IMR-90 (cell line): ENCODE measurements around the gene TAGLN2. TPM values are rescaled to one million over a fixed set of nuclear protein-coding genes. Genes with fewer than 3 reads are reported as not detected.

ENCODE experiments used
- ATAC-seq: fragments of 200-7000 bp; cut with Tn5 transposase; 2 replicates; pipeline ENCODE4 v1.9.1; 2020; ENCODE audit warnings: low read depth, mild to moderate bottlenecking, moderate library complexity
- BruUV-seq: library from RNA; stranded (reverse); fragments of 400-500 nt; replicated peaks from 2 replicates; lab custom pipeline; 2021; lab: Mats Ljungman, UMichigan
- CTCF ChIA-PET: fragments of 300-600 bp; formaldehyde crosslinking; extraction: SDS; loops from one replicate; lab custom pipeline; 2021; ENCODE audit warnings: antibody characterized with exemption; lab: Yijun Ruan, JAX
- POLR2A ChIA-PET: fragments of 300-600 bp; sonication (Branson Sonifier 250); formaldehyde crosslinking; loops from one replicate; lab custom pipeline; 2022; ENCODE audit warnings: antibody characterized with exemption; ENCODE audit not compliant: unreplicated experiment; lab: Charles Lee
- DNase-seq: peaks from one replicate; pipeline ENCODE4 v3.0.0; 2013
- H2AFZ ChIP-seq: replicated peaks from 2 replicates; pipeline ENCODE3; 2013; ENCODE audit warnings: low read length, mild to moderate bottlenecking; ENCODE audit not compliant: poor library complexity
- H2AK5ac ChIP-seq: 2 replicates; pipeline ENCODE4 v1.6.1; 2013; ENCODE audit warnings: low read depth, low read length, inconsistent platforms
- H2AK9ac ChIP-seq: replicated peaks from 2 replicates; pipeline ENCODE3; 2013; ENCODE audit warnings: mild to moderate bottlenecking, low read depth, low read length, moderate library complexity; ENCODE audit not compliant: poor library complexity
- H2BK120ac ChIP-seq: 2 replicates; pipeline ENCODE4 v1.6.1; 2013; ENCODE audit warnings: low read depth, low read length, inconsistent platforms
- H2BK15ac ChIP-seq: 3 replicates; pipeline ENCODE4 v1.6.1; 2013; ENCODE audit warnings: low read depth, low read length, inconsistent platforms
- H2BK20ac ChIP-seq: 2 replicates; pipeline ENCODE4 v1.6.1; 2013; ENCODE audit warnings: low read depth, mild to moderate bottlenecking, inconsistent platforms, low read length, moderate library complexity
- H2BK5ac ChIP-seq: 2 replicates; pipeline ENCODE4 v1.6.1; 2013; ENCODE audit warnings: mild to moderate bottlenecking, low read depth, low read length, inconsistent platforms; ENCODE audit not compliant: poor library complexity, severe bottlenecking
- H3K14ac ChIP-seq: replicated peaks from 2 replicates; pipeline ENCODE4 v1.6.1; 2013; ENCODE audit warnings: low read depth, low read length, inconsistent platforms
- H3K18ac ChIP-seq: 2 replicates; pipeline ENCODE4 v1.6.1; 2013; ENCODE audit warnings: low read depth, low read length, control low read depth
- H3K23ac ChIP-seq: 2 replicates; pipeline ENCODE4 v1.6.1; 2013; ENCODE audit warnings: low read depth, low read length, inconsistent platforms
- H3K27ac ChIP-seq: 2 replicates; pipeline ENCODE4 v1.5.1; 2013; ENCODE audit warnings: mild to moderate bottlenecking, control low read depth, low read length; ENCODE audit not compliant: insufficient read depth
- H3K27me3 ChIP-seq: 2 replicates; pipeline ENCODE4 v1.6.1; 2013; ENCODE audit warnings: low read length; ENCODE audit not compliant: control insufficient read depth, insufficient read depth
- H3K36me3 ChIP-seq: 2 replicates; pipeline ENCODE4 v1.6.1; 2013; ENCODE audit warnings: low read length, mixed read lengths; ENCODE audit not compliant: control insufficient read depth, insufficient read depth
- H3K4ac ChIP-seq: 2 replicates; pipeline ENCODE4 v1.6.1; 2013; ENCODE audit warnings: low read depth, low read length, inconsistent platforms
- H3K4me1 ChIP-seq: 2 replicates; pipeline ENCODE4 v1.6.1; 2013; ENCODE audit warnings: low read length, mixed read lengths; ENCODE audit not compliant: control insufficient read depth, insufficient read depth
- H3K4me2 ChIP-seq: 2 replicates; pipeline ENCODE4 v1.6.1; 2013; ENCODE audit warnings: low read depth, mild to moderate bottlenecking, control low read depth, low read length, moderate library complexity
- H3K4me3 ChIP-seq: 2 replicates; pipeline ENCODE4 v1.5.1; 2013; ENCODE audit warnings: low read depth, mild to moderate bottlenecking, control low read depth, low read length, moderate library complexity; ENCODE audit not compliant: insufficient read depth
- H3K56ac ChIP-seq: 2 replicates; pipeline ENCODE4 v1.6.1; 2013; ENCODE audit warnings: low read length, inconsistent platforms; ENCODE audit not compliant: insufficient read depth; ENCODE audit errors: extremely low read depth
- H3K79me1 ChIP-seq, 2 experiments: 2 replicates each; pipeline ENCODE4 v1.6.1; 2013; ENCODE audit warnings: low read length in 2 of 2, inconsistent platforms in 1 of 2, low read depth in 1 of 2
- H3K9ac ChIP-seq: 2 replicates; pipeline ENCODE4 v1.6.1; 2013; ENCODE audit warnings: low read depth, low read length, control low read depth
- H3K9me1 ChIP-seq: 2 replicates; pipeline ENCODE4 v1.6.1; 2013; ENCODE audit warnings: low read length, inconsistent platforms; ENCODE audit not compliant: insufficient read depth
- H3K9me3 ChIP-seq: 2 replicates; pipeline ENCODE4 v1.6.1; 2013; ENCODE audit warnings: low read length; ENCODE audit not compliant: control insufficient read depth, insufficient read depth
- H4K20me1 ChIP-seq: 2 replicates; pipeline ENCODE4 v1.6.1; 2013; ENCODE audit warnings: low read length, inconsistent platforms; ENCODE audit not compliant: insufficient read depth
- H4K5ac ChIP-seq: 2 replicates; pipeline ENCODE4 v1.6.1; 2013; ENCODE audit warnings: mild to moderate bottlenecking, low read depth, low read length, control low read depth
- H4K8ac ChIP-seq, 2 experiments: 2 replicates each; pipeline ENCODE4 v1.6.1; 2013; ENCODE audit warnings: low read depth in 2 of 2, low read length in 2 of 2, control low read depth in 1 of 2, inconsistent platforms in 1 of 2
- H4K91ac ChIP-seq: 2 replicates; pipeline ENCODE4 v1.6.1; 2013; ENCODE audit warnings: low read depth, low read length, inconsistent platforms; ENCODE audit not compliant: insufficient read depth
- BHLHE40 ChIP-seq: fragments of 150-350 bp; IDR thresholded peaks from 2 replicates; pipeline ENCODE4 v1.6.1; 2016; ENCODE audit warnings: mild to moderate bottlenecking, low read depth, low read length
- CEBPB ChIP-seq: IDR thresholded peaks from 2 replicates; pipeline ENCODE4 v1.6.1; 2012; ENCODE audit warnings: low read depth, low read length, improper control_type of control experiment
- CHD1 ChIP-seq: IDR thresholded peaks from 2 replicates; pipeline ENCODE4 v1.6.1; 2012; ENCODE audit warnings: low read depth, low read length, improper control_type of control experiment
- FOS ChIP-seq: fragments of 150-350 bp; IDR thresholded peaks from 2 replicates; pipeline ENCODE4 v1.6.1; 2016; ENCODE audit warnings: low read depth, low read length
- MAFK ChIP-seq: IDR thresholded peaks from 2 replicates; pipeline ENCODE4 v1.6.1; 2012; ENCODE audit warnings: low read depth, low read length, improper control_type of control experiment
- NFE2L2 ChIP-seq: fragments of 150-350 bp; IDR thresholded peaks from 2 replicates; pipeline ENCODE4 v1.6.1; 2016; ENCODE audit warnings: low read depth, mild to moderate bottlenecking, low read length
- POLR2A ChIP-seq: IDR thresholded peaks from 2 replicates; pipeline ENCODE4 v1.6.1; 2012; ENCODE audit warnings: mild to moderate bottlenecking, low read depth, low read length
- RAD21 ChIP-seq: IDR thresholded peaks from 2 replicates; pipeline ENCODE4 v1.6.1; 2012; ENCODE audit warnings: low read length, improper control_type of control experiment
- RCOR1 ChIP-seq: IDR thresholded peaks from 2 replicates; pipeline ENCODE4 v1.6.1; 2012; ENCODE audit warnings: mild to moderate bottlenecking, low read length, improper control_type of control experiment; ENCODE audit not compliant: insufficient replicate concordance
- RFX5 ChIP-seq: IDR thresholded peaks from 2 replicates; pipeline ENCODE4 v1.8.0; 2012; ENCODE audit warnings: low read depth, mild to moderate bottlenecking, low read length, moderate library complexity
- SMC3 ChIP-seq: fragments of 150-350 bp; IDR thresholded peaks from 2 replicates; pipeline ENCODE4 v1.6.1; 2016; ENCODE audit warnings: low read depth, mild to moderate bottlenecking, antibody characterized with exemption, low read length, moderate library complexity
- WGBS, 2 experiments: methylation state at CpG; one replicate each; pipeline versions ENCODE4 v1.1.5 to v1.1.7; 2013; ENCODE audit warnings: missing lambda C conversion rate in 2 of 2; ENCODE audit not compliant: insufficient read length in 1 of 2; ENCODE audit errors: extremely low coverage in 2 of 2; 5-methylcytosine and 5-hydroxymethylcytosine counted together
- dilution Hi-C: fragments of 300-500 bp; cut with HindIII; formaldehyde crosslinking; loops from one replicate; pipeline ENCODE4 v1.14.3; 2018; ENCODE audit warnings: low sequenced_read_pairs; ENCODE audit not compliant: unreplicated experiment
- in situ Hi-C: fragments of 300-500 bp; cut with MboI; formaldehyde crosslinking; loops from 3 replicates; pipeline ENCODE4 v1.14.3; 2019; ENCODE audit warnings: low sequenced_read_pairs, inconsistent platforms, mixed read lengths
- intact Hi-C: fragments of 100-400 bp; cut with micrococcal nuclease; formaldehyde crosslinking; loops from 2 replicates; pipeline ENCODE4 v1.10.0; 2022
- polyA plus RNA-seq, 3 experiments: library from polyadenylated mRNA; depleted of rRNA; stranded (reverse); fragments of >200 nt; gene quantifications; 2 replicates each; pipeline ENCODE4 v1.2.3, GENCODE V29; 2012; ENCODE audit warnings: low replicate concordance in 1 of 3
- total RNA-seq: library from RNA; depleted of rRNA; stranded (reverse); fragments of >200 nt; gene quantifications from 2 replicates; pipeline ENCODE4 v1.2.3, GENCODE V29; 2012
- TF ChIP-seq, protein P1 (sequence below): conservative IDR thresholded peaks from 2 replicates; pipeline ENCODE4 v1.5.1; 2012; ENCODE audit warnings: mild to moderate bottlenecking, low read depth, low read length, improper control_type of control experiment
- TF ChIP-seq, protein P2 (sequence below): fragments of 150-350 bp; IDR thresholded peaks from 2 replicates; pipeline ENCODE4 v1.6.1; 2017; ENCODE audit warnings: mild to moderate bottlenecking, antibody characterized with exemption, low read length, low read depth

Gene TAGLN2
- total and polyA plus RNA-seq, 2 of the 4 experiments (the other 2 are of a cell fraction), result 440 to 634 TPM

DNA sequence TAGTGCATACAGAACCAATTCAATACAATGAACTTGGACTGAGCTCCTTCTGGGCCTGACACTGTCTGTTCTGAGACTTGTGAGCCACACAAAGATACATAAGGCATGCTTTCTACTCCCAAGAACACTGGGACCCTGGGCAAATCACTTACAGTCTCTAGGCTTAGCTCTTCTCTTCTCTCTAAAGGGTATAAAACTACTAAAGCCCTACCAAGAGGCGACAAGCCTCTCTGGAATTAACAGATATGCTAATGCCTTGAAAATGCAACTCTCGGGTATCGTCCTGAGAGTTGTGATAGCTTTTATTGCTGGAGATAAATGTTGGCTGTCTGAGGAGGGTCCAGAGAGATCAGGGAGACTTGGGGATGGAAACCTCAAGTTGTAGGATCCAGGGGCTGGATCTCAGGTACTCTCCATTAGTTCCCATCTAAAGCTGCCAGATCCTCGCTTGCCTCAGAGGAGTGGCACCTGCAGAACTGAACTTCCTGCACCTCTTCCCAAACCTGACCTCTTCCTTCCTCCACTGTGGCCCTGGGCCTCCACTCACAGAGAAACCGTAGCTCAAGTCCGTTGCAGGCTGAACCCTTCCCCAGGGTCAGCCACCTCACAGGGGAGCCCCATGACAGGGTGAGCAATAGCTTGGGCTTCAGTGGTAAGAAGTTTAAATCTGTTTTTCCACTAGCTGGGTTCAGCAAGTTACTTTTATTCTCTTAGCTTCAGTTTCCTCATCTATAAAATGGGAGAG, 13.8 kb downstream of the TAGLN2 start (continued):
- TF ChIP-seq SMC3 (no peak), FOS (no peak)

DNA sequence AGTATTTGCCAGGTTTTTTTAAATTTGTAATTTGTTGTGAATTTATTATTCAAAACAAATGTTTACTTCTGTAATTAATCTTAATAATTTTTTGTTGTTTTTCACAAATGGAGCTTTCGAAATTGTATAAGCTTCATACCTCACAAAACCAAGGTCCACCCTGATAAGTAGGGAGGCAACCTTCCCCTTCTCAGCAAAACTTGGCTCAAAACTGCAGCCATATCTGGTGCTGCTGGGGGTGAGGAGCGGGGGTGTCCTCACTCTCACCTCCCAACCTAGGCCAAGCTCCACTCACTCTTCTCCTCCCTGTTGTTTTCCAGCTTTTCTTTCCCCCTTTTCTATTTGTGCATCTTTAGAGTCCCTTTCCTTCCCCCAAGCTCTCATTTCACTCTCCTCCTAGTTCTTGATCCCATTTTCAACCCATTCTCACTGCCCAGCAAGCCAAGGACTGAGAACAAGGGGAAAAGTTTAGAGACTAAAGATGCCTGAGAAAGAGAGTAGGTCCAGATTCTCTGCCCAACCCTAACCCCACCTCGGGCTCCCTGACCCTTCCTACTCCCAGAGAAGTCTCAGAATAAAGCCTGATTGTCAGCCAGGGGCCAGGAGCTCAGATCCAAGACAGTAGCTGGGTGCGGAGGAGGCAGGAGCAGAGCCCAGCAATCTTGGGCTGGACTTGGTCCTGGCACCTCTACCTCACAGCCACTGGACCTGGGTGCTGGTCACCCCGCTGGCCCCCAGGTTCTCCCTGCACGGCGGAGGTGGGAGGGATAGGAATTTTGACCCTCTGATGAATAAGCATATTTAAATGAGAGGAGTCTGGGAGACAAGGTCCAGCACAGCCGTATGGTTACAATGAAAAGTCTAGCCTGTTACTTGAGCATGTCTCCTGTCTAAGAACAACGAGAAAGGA, 17.0 kb downstream of the TAGLN2 start:
- no peak overlapping the region for H2AK5ac ChIP-seq
- no peaks in the 10 kb centered on the region for H3K27me3 ChIP-seq
- H3K9me3 ChIP-seq, result no peaks in the 10 kb centered on the region
- no peak overlapping the region for H3K4me3 ChIP-seq
- H4K91ac ChIP-seq, result no peak overlapping the region
- WGBS, 2 experiments, result no CpG with 5 or more reads among the region's 9 CpGs
- no peak overlapping the region for H2BK120ac ChIP-seq
- H3K18ac ChIP-seq, result no peak overlapping the region
- peaks cover 18% of the 10 kb centered on the region for H3K9me1 ChIP-seq
- BruUV-seq, result no TSS peak
- H2AFZ ChIP-seq, result no peak overlapping the region
- H4K8ac ChIP-seq, result no peak overlapping the region
- peaks cover 0 to 21% of the 10 kb centered on the region in 2 experiments; a peak in 2 of 4 replicates for H3K79me1 ChIP-seq
- H2BK15ac ChIP-seq, result no peak overlapping the region
- no peak overlapping the region for H3K4me2 ChIP-seq
- no peak overlapping the region for H3K4ac ChIP-seq
- H3K27ac ChIP-seq, result no peak overlapping the region
- dilution Hi-C loops, result no loop called here
- ChIA-PET CTCF (no interaction called here), POLR2A (interaction anchor here (0.7 kb wide), 1 partner anchor 1791 kb away, joined by 3 read pairs; no protein-coding TSS in a partner anchor)
- DNase-seq (no peak), ATAC-seq (no peak)
- H4K20me1 ChIP-seq, result no peaks in the 10 kb centered on the region
- H3K14ac ChIP-seq, result no peak overlapping the region
- no peak overlapping the region for H3K9ac ChIP-seq
- peaks cover 16% of the 10 kb centered on the region for H3K4me1 ChIP-seq
- no peak overlapping the region for H2AK9ac ChIP-seq
- H2BK5ac ChIP-seq, result no peak overlapping the region
- H3K36me3 ChIP-seq, result no peaks in the 10 kb centered on the region
- no peak overlapping the region for H3K56ac ChIP-seq
- no peak overlapping the region for H4K5ac ChIP-seq
- in situ Hi-C loops, result no loop called here
- intact Hi-C loops, result no loop called here
- no peak overlapping the region for H3K23ac ChIP-seq
- H2BK20ac ChIP-seq, result no peak overlapping the region
- TF ChIP-seq MAFK, result no peak
- no peak for TF ChIP-seq POLR2A
- TF ChIP-seq CHD1, result no peak
- no peak for TF ChIP-seq SMC3
- TF ChIP-seq, protein P1, sequence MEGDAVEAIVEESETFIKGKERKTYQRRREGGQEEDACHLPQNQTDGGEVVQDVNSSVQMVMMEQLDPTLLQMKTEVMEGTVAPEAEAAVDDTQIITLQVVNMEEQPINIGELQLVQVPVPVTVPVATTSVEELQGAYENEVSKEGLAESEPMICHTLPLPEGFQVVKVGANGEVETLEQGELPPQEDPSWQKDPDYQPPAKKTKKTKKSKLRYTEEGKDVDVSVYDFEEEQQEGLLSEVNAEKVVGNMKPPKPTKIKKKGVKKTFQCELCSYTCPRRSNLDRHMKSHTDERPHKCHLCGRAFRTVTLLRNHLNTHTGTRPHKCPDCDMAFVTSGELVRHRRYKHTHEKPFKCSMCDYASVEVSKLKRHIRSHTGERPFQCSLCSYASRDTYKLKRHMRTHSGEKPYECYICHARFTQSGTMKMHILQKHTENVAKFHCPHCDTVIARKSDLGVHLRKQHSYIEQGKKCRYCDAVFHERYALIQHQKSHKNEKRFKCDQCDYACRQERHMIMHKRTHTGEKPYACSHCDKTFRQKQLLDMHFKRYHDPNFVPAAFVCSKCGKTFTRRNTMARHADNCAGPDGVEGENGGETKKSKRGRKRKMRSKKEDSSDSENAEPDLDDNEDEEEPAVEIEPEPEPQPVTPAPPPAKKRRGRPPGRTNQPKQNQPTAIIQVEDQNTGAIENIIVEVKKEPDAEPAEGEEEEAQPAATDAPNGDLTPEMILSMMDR, result no peak
- TF ChIP-seq BHLHE40, result no peak
- TF ChIP-seq RAD21, result no peak
- no peak for TF ChIP-seq CEBPB
- TF ChIP-seq RFX5, result no peak
- no peak for TF ChIP-seq RCOR1
- TF ChIP-seq NFE2L2, result no peak
- no peak for TF ChIP-seq FOS
- TF ChIP-seq, protein P2, sequence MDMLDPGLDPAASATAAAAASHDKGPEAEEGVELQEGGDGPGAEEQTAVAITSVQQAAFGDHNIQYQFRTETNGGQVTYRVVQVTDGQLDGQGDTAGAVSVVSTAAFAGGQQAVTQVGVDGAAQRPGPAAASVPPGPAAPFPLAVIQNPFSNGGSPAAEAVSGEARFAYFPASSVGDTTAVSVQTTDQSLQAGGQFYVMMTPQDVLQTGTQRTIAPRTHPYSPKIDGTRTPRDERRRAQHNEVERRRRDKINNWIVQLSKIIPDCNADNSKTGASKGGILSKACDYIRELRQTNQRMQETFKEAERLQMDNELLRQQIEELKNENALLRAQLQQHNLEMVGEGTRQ, result no peak
